Hepatocyte (in vitro differentiated cells): ENCODE data around the gene FGF8. TPM values are rescaled to one million over a fixed set of nuclear protein-coding genes. Genes with fewer than 3 reads are reported as not detected.

ENCODE experiments used
- DNase-seq: peaks from one replicate; pipeline ENCODE4 v3.0.0-alpha.2; 2016; ENCODE audit warnings: low spot score
- H2AFZ ChIP-seq: fragments of 200-600 bp; sonication (generic); 2 replicates; pipeline ENCODE4 v1.6.0; 2016; ENCODE audit warnings: antibody characterized with exemption, mild to moderate bottlenecking
- H3K27ac ChIP-seq: fragments of 200-600 bp; sonication (generic); 2 replicates; pipeline ENCODE4 v1.5.1; 2016; ENCODE audit warnings: mild to moderate bottlenecking
- H3K27me3 ChIP-seq: fragments of 200-600 bp; sonication (generic); 2 replicates; pipeline ENCODE4 v1.6.1; 2016
- H3K36me3 ChIP-seq: fragments of 200-600 bp; sonication (generic); replicated peaks from 2 replicates; pipeline ENCODE4 v1.5.1; 2016; ENCODE audit warnings: low read depth; ENCODE audit not compliant: insufficient read depth
- H3K4me1 ChIP-seq: fragments of 200-600 bp; sonication (generic); 2 replicates; pipeline ENCODE4 v1.5.1; 2016; ENCODE audit warnings: mild to moderate bottlenecking, moderate library complexity; ENCODE audit not compliant: insufficient read depth
- H3K4me2 ChIP-seq: fragments of 200-600 bp; sonication (generic); 2 replicates; pipeline ENCODE4 v1.6.0; 2016
- H3K4me3 ChIP-seq: fragments of 200-600 bp; sonication (generic); 2 replicates; pipeline ENCODE4 v1.5.1; 2016; ENCODE audit warnings: mild to moderate bottlenecking
- H3K79me2 ChIP-seq: fragments of 200-600 bp; sonication (generic); 2 replicates; pipeline ENCODE4 v1.6.0; 2017; ENCODE audit warnings: mild to moderate bottlenecking
- H3K9me2 ChIP-seq: fragments of 200-600 bp; sonication (generic); replicated peaks from 2 replicates; pipeline ENCODE4 v1.6.0; 2017; ENCODE audit warnings: mild to moderate bottlenecking; ENCODE audit not compliant: insufficient read depth
- H3K9me3 ChIP-seq: fragments of 200-600 bp; sonication (generic); 2 replicates; pipeline ENCODE4 v1.5.1; 2016; ENCODE audit warnings: low read depth, mild to moderate bottlenecking
- H4K20me1 ChIP-seq: fragments of 200-600 bp; sonication (generic); 2 replicates; pipeline ENCODE4 v1.6.0; 2016; ENCODE audit warnings: mild to moderate bottlenecking; ENCODE audit not compliant: insufficient read depth, poor library complexity, severe bottlenecking
- EZH2 ChIP-seq: fragments of 200-600 bp; sonication (generic); IDR thresholded peaks from 2 replicates; pipeline ENCODE4 v1.6.1; 2016; ENCODE audit warnings: antibody characterized with exemption, mild to moderate bottlenecking, borderline replicate concordance
- EZH2phosphoT487 ChIP-seq: fragments of 200-600 bp; sonication (generic); IDR thresholded peaks from one replicate; pipeline ENCODE4 v1.6.1; 2018; ENCODE audit warnings: antibody characterized with exemption, mild to moderate bottlenecking, low read depth, moderate library complexity; ENCODE audit not compliant: unreplicated experiment, severe bottlenecking
- WGBS: methylation state at CpG from one replicate; pipeline ENCODE4 v1.1.6; 2016; ENCODE audit warnings: low lambda C conversion rate; ENCODE audit errors: missing lambda C conversion rate; 5-methylcytosine and 5-hydroxymethylcytosine counted together
- polyA plus RNA-seq: library from polyadenylated mRNA; unstranded; fragments of >200 nt; fragmentation: Nextera tagmentation; extraction: Ambion mirVana; gene quantifications from 2 replicates; pipeline ENCODE4 v1.2.1, GENCODE V29; 2016
- total RNA-seq: library from RNA; depleted of rRNA; stranded (reverse); fragments of >200 nt; gene quantifications from 2 replicates; pipeline ENCODE4 v1.2.3, GENCODE V29; 2014
- TF ChIP-seq, protein P1 (sequence below): fragments of 200-600 bp; sonication (generic); IDR thresholded peaks from 2 replicates; pipeline ENCODE4 v1.5.1; 2016; ENCODE audit warnings: antibody characterized with exemption, mild to moderate bottlenecking; ENCODE audit not compliant: poor library complexity

Gene FGF8
- total and polyA plus RNA-seq, 2 experiments from 2014 or later: not detected

DNA sequence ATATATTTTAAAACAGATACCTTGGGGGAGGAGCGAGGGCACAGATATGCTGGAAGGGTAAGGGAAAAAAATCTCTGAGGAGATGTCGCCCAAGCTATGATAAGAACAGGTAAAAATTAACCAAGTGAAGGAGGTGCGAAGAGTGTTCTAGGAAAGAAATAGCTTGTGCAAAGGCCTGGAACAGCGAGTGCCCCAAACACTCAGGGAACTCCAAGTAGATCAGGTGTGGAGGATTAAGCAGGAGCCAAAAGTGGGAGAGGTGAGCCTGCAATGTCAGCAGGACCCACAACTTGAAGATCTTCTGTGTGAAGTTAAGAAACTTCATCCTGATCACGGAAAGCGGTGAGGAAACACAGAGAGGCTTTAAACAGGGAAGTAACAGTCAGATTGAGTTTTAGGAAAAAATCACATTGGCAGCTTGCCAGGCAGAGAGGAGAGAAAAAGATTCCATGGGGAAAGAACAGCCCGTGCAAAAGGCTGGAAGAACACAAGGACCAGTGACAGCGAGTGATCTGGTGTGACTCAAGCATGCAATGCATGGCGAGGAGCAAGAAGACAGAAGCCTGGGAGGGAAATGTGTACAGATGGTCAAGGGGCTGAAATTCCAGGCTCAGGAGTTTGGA lies 30.7 kb downstream of the FGF8 start:
- peak overlapping the region; percentile 46 for H3K27ac ChIP-seq

DNA sequence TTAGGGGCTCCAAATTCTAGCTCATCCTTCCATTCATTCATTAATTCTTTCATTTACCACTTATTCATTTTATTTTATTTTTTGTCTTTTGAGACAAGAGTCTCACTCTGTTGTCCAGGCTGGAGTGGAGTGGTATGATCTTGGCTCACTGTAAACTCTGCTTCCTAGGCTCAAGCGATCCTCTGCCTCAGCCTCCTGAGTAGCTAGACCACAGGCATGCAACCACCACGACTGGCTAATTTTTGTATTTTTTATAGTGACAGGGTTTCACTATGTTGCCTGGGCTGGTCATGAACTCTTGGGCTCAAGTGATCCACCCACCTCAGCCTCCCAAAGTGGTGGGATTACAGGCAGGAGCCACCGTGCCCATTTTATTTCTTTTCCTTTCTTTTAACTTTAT lies 31.6 kb downstream of the FGF8 start:
- H3K9me3 ChIP-seq: no peaks in the 10 kb centered on the region
- no peaks in the 10 kb centered on the region for H3K27me3 ChIP-seq
- no peak overlapping the region for H2AFZ ChIP-seq
- no peak for DNase-seq
- no peaks in the 10 kb centered on the region for H3K36me3 ChIP-seq
- TF ChIP-seq, protein P1, sequence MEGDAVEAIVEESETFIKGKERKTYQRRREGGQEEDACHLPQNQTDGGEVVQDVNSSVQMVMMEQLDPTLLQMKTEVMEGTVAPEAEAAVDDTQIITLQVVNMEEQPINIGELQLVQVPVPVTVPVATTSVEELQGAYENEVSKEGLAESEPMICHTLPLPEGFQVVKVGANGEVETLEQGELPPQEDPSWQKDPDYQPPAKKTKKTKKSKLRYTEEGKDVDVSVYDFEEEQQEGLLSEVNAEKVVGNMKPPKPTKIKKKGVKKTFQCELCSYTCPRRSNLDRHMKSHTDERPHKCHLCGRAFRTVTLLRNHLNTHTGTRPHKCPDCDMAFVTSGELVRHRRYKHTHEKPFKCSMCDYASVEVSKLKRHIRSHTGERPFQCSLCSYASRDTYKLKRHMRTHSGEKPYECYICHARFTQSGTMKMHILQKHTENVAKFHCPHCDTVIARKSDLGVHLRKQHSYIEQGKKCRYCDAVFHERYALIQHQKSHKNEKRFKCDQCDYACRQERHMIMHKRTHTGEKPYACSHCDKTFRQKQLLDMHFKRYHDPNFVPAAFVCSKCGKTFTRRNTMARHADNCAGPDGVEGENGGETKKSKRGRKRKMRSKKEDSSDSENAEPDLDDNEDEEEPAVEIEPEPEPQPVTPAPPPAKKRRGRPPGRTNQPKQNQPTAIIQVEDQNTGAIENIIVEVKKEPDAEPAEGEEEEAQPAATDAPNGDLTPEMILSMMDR: no peak
- TF ChIP-seq EZH2 (no peak), EZH2phosphoT487 (no peak)
- no peak overlapping the region for H3K27ac ChIP-seq
- no peaks in the 10 kb centered on the region for H4K20me1 ChIP-seq
- no peak overlapping the region for H3K4me3 ChIP-seq
- H3K4me1 ChIP-seq: peaks cover 11% of the 10 kb centered on the region
- H3K4me2 ChIP-seq: no peak overlapping the region
- no peaks in the 10 kb centered on the region for H3K79me2 ChIP-seq
- WGBS: 90% methylated on average over 3 of the region's 3 CpGs
- no peaks in the 10 kb centered on the region for H3K9me2 ChIP-seq

More for the DNA sequence above, 30.7 kb downstream of the FGF8 start:
- DNase-seq: peak; percentile 43
- Histone ChIP-seq H3K4me3 (no peak overlapping the region), H3K27me3 (no peaks in the 10 kb centered on the region), H3K9me3 (no peaks in the 10 kb centered on the region), H3K79me2 (no peaks in the 10 kb centered on the region), H3K4me1 (peaks cover 11% of the 10 kb centered on the region), H4K20me1 (no peaks in the 10 kb centered on the region), H3K36me3 (no peaks in the 10 kb centered on the region), H3K4me2 (peak overlapping the region; percentile 50), H3K9me2 (no peaks in the 10 kb centered on the region), H2AFZ (no peak overlapping the region)
- 65% methylated on average over 9 of the region's 9 CpGs for WGBS
- no peak for TF ChIP-seq EZH2phosphoT487

DNA sequence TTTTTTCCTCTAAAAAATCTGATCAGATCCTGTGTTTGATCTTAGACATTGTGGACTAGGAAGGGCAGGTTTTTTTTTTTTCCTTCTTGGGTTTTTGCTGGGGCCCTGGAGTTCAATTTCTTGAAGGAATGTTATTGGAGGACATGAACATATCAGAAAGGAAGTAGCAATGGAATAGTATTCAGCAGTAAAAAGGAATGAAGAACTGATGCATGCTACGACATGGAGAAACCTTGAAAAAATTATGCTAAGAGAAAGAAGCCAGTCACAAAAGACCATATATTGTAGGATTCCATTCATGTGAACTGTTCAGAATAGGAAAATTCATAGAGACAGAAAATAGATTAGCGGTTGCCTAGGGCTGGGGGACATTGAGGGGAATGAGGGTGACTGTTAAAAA lies 34.0 kb downstream of the FGF8 start:
- Histone ChIP-seq H3K4me1 (peaks cover 11% of the 10 kb centered on the region), H3K9me3 (no peaks in the 10 kb centered on the region), H3K27me3 (no peaks in the 10 kb centered on the region), H2AFZ (no peak overlapping the region), H3K9me2 (no peaks in the 10 kb centered on the region), H3K79me2 (no peaks in the 10 kb centered on the region), H3K27ac (no peak overlapping the region), H4K20me1 (no peaks in the 10 kb centered on the region), H3K4me3 (no peak overlapping the region), H3K36me3 (no peaks in the 10 kb centered on the region), H3K4me2 (no peak overlapping the region)
- DNase-seq: no peak
- TF ChIP-seq, protein P1: no peak
- TF ChIP-seq EZH2: no peak
- TF ChIP-seq EZH2phosphoT487: no peak
- WGBS: 53% methylated on average over 2 of the region's 2 CpGs

DNA sequence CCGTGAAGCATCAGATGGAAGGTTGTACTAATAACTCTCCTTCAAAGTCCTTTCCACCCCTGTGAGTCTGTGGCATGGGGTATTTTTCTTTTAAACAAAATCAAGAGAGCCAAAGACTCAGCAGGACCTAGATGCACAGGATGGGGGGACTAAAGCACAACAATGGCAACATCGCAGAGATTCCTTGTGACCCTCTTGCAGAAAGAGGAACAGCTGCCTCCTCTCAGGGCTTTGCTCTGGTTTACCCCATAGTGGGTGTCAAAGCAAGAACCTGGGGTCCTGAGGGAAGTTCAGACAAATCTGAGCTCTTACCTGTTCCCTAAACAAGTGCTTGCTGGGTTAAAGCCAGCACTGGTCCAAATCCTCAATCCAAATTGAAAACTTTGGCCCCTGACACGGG lies 39.2 kb downstream of the FGF8 start:
- no peaks in the 10 kb centered on the region for H3K9me3 ChIP-seq
- no peak overlapping the region for H3K4me2 ChIP-seq
- no peaks in the 10 kb centered on the region for H4K20me1 ChIP-seq
- H3K4me3 ChIP-seq: no peak overlapping the region
- no peaks in the 10 kb centered on the region for H3K4me1 ChIP-seq
- H3K9me2 ChIP-seq: no peaks in the 10 kb centered on the region
- H2AFZ ChIP-seq: no peak overlapping the region
- no peaks in the 10 kb centered on the region for H3K27me3 ChIP-seq
- DNase-seq: no peak
- 87% methylated on average over 3 of the region's 3 CpGs for WGBS
- no peak overlapping the region for H3K27ac ChIP-seq
- no peaks in the 10 kb centered on the region for H3K79me2 ChIP-seq
- no peaks in the 10 kb centered on the region for H3K36me3 ChIP-seq
- TF ChIP-seq, protein P1: no peak
- TF ChIP-seq EZH2 (no peak), EZH2phosphoT487 (no peak)
